Activated T-cell treated with anti-CD3 and anti-CD28 coated beads for 4 hours (primary cell): ENCODE measurements around the gene FILIP1.

ENCODE experiments used
- DNase-seq: peaks from one replicate; pipeline ENCODE4 v3.0.0-alpha.2; 2020

Gene FILIP1

GRCh38 chr6:75494290-75494689 lies 690 bp upstream of the FILIP1 start:
- DNase-seq: no peak

- DNase-seq: no peak
These were observed 1.0 kb downstream of the FILIP1 start for GRCh38 chr6:75492386-75493153.

GRCh38 chr6:75491291-75491690 lies 2.3 kb downstream of the FILIP1 start:
- DNase-seq: no peak

- no peak for DNase-seq
These were observed 2.9 kb downstream of the FILIP1 start for GRCh38 chr6:75490706-75491105.

GRCh38 chr6:75489025-75489424 lies 4.6 kb downstream of the FILIP1 start:
- no peak for DNase-seq

GRCh38 chr6:75488033-75488432 lies 5.6 kb downstream of the FILIP1 start:
- DNase-seq: no peak

GRCh38 chr6:75486850-75487518 lies 6.6 kb downstream of the FILIP1 start:
- DNase-seq: no peak

- no peak for DNase-seq
These were observed 9.1 kb downstream of the FILIP1 start for GRCh38 chr6:75484535-75484934.

GRCh38 chr6:75483136-75483952 lies 10.3 kb downstream of the FILIP1 start:
- no peak for DNase-seq

GRCh38 chr6:75481936-75482593 lies 11.5 kb downstream of the FILIP1 start:
- DNase-seq: no peak

GRCh38 chr6:75481394-75481793 lies 12.2 kb downstream of the FILIP1 start:
- DNase-seq: no peak

- DNase-seq: no peak
These were observed 13.2 kb downstream of the FILIP1 start for GRCh38 chr6:75480425-75480824.

GRCh38 chr6:75479712-75480111 lies 13.9 kb downstream of the FILIP1 start:
- DNase-seq: no peak

GRCh38 chr6:75478929-75479328 lies 14.7 kb downstream of the FILIP1 start:
- DNase-seq: no peak

- DNase-seq: no peak
These were observed 20.7 kb downstream of the FILIP1 start for GRCh38 chr6:75472885-75473284.

GRCh38 chr6:75467966-75468365 lies 25.6 kb downstream of the FILIP1 start:
- DNase-seq: no peak

GRCh38 chr6:75467284-75467683 lies 26.3 kb downstream of the FILIP1 start:
- DNase-seq: no peak

- DNase-seq: no peak
These were observed 27.0 kb downstream of the FILIP1 start for GRCh38 chr6:75466636-75467035.

- no peak for DNase-seq
These were observed 29.7 kb downstream of the FILIP1 start for GRCh38 chr6:75463908-75464307.

- DNase-seq: no peak
These were observed 30.5 kb downstream of the FILIP1 start for GRCh38 chr6:75463061-75463460.

GRCh38 chr6:75460681-75461080 lies 32.9 kb downstream of the FILIP1 start:
- no peak for DNase-seq

- DNase-seq: no peak
These were observed 34.7 kb downstream of the FILIP1 start for GRCh38 chr6:75458895-75459294.

GRCh38 chr6:75450903-75451302 lies 42.7 kb downstream of the FILIP1 start:
- DNase-seq: no peak
